ENCODE results near the gene MYO10. TPM values are rescaled to one million over a fixed set of nuclear protein-coding genes. Genes with fewer than 3 reads are reported as not detected.

The MYO10 gene
- total and polyA plus RNA-seq, 2 of the 8 experiments (the other 6 are each of a cell fraction or from before 2014, with no cell fraction given): 21.5 to 107 TPM

- TF ChIP-seq CHD7 (IDR thresholded peaks at IDR 0.05; ENCODE audit: insufficient replicate concordance, low read length) (no peak), SIX5 (IDR thresholded peaks at IDR 0.05; ENCODE audit: low read depth, low read length) (no peak), TEAD4 (IDR thresholded peaks at IDR 0.05; ENCODE audit: low read depth, low read length) (no peak), HDAC2 (IDR thresholded peaks at IDR 0.05; ENCODE audit: borderline replicate concordance in 1 of 2, low read depth in 2 of 2, low read length in 2 of 2) (no peak), KDM4A (IDR thresholded peaks at IDR 0.05; ENCODE audit: low read depth, low read length, severe bottlenecking) (no peak), HDAC6 (IDR thresholded peaks at IDR 0.05; ENCODE audit: low read depth, low read length) (no peak), SRF (IDR thresholded peaks at IDR 0.05; ENCODE audit: low read depth, low read length) (no peak), SP4 (IDR thresholded peaks at IDR 0.05; ENCODE audit: low read length) (no peak), E2F6 (IDR thresholded peaks at IDR 0.05) (no peak)
Observed at GRCh38 chr5:16791904-16792597, 144.0 kb downstream of the MYO10 start (continued).
